Measurements from ENCODE around the gene PRDM1. TPM values are rescaled to one million over a fixed set of nuclear protein-coding genes. Genes with fewer than 3 reads are reported as not detected.

Gene PRDM1
- polyA plus RNA-seq, 1 of the 3 experiments (the other 2 are of a cell fraction) = 4.0 TPM

- CTCF ChIA-PET = interaction anchor here (0.9 kb wide), 1 partner anchor 9 kb away, joined by 3 read pairs; no protein-coding TSS in a partner anchor
- H2AFZ ChIP-seq (ENCODE audit: low read depth) = no peak overlapping the region; the same call in 1 of the 2 replicates
- H3K27me3 ChIP-seq (ENCODE audit: insufficient read depth) = no peaks in the 10 kb centered on the region
- POLR2A ChIA-PET = no interaction called here
- peaks cover 12 to 24% of the 10 kb centered on the region in 2 experiments for H3K36me3 ChIP-seq (replicated peaks in 1 of 2; ENCODE audit: control insufficient read depth in 1 of 2, insufficient read depth in 2 of 2, low read length in 1 of 2)
- H3K4me2 ChIP-seq = peak overlapping the region; percentile 67; the same call in 1 of the 2 replicates
- TF ChIP-seq USF2 (IDR thresholded peaks at IDR 0.05; ENCODE audit: borderline replicate concordance, low read depth, low read length) (no peak), TCF12 (IDR thresholded peaks at IDR 0.05) (no peak), TAF1 (IDR thresholded peaks at IDR 0.05; ENCODE audit: borderline replicate concordance, low read depth, low read length) (no peak), MXI1 (IDR thresholded peaks at IDR 0.05; ENCODE audit: low read depth, low read length) (no peak), PBX3 (IDR thresholded peaks at IDR 0.05) (no peak), EP300 (IDR thresholded peaks at IDR 0.05; ENCODE audit: borderline replicate concordance in 1 of 2, low read depth in 1 of 2, low read length in 1 of 2) (no peak), POLR2AphosphoS5 (IDR thresholded peaks at IDR 0.05; ENCODE audit: low read depth, low read length) (no peak), NFIC (IDR thresholded peaks at IDR 0.05; ENCODE audit: borderline replicate concordance) (no peak), FOXM1 (IDR thresholded peaks at IDR 0.05; ENCODE audit: low read depth) (no peak), NRF1 (IDR thresholded peaks at IDR 0.05; ENCODE audit: low read depth, low read length) (no peak), ZBTB33 (IDR thresholded peaks at IDR 0.05; ENCODE audit: borderline replicate concordance, low read depth) (no peak), GABPA (IDR thresholded peaks at IDR 0.05; ENCODE audit: low read depth) (no peak), FOXJ3 (CRISPR knock-in tag; IDR thresholded peaks at IDR 0.05) (no peak)
- no peak for DNase-seq
- 83% methylated on average over 7 of the region's 7 CpGs for WGBS (ENCODE audit: low lambda C conversion rate)
- no peaks in the 10 kb centered on the region for H3K9me3 ChIP-seq
- no peaks in the 10 kb centered on the region for H3K79me2 ChIP-seq (ENCODE audit: insufficient read depth)
- no peaks in the 10 kb centered on the region for H3K9me2 ChIP-seq
- H3K27ac ChIP-seq (ENCODE audit: low read depth in 2 of 2, low read length in 1 of 2) = peak overlapping the region in 1 of 2 experiments; percentile 7; a peak in 1 of 4 replicates
- peaks cover 0 to 3% of the 10 kb centered on the region in 2 experiments; a peak in 2 of 4 replicates for H3K4me1 ChIP-seq (ENCODE audit: control insufficient read depth in 1 of 2, insufficient read depth in 2 of 2, low read depth in 1 of 2, low read length in 1 of 2)
- H3K9ac ChIP-seq = no peak overlapping the region
- no peaks in the 10 kb centered on the region for H4K20me1 ChIP-seq (ENCODE audit: insufficient read depth)
- H3F3A ChIP-seq (replicated peaks; ENCODE audit: insufficient read depth) = peaks cover 4% of the 10 kb centered on the region
- no peak overlapping the region for H3K4me3 ChIP-seq (ENCODE audit: low read depth in 2 of 2, low read length in 1 of 2)
Observed at GRCh38 chr6:106099235-106099537, 13.1 kb downstream of the PRDM1 start.

GRCh38 chr6:106100755-106101154 lies 14.6 kb downstream of the PRDM1 start:
- CTCF ChIA-PET = interaction anchor here (1.1 kb wide), 1 partner anchor 108 kb away, joined by 3 read pairs; no protein-coding TSS in a partner anchor
- peaks cover 0 to 3% of the 10 kb centered on the region in 2 experiments; a peak in 2 of 4 replicates for H3K4me1 ChIP-seq (ENCODE audit: control insufficient read depth in 1 of 2, insufficient read depth in 2 of 2, low read depth in 1 of 2, low read length in 1 of 2)
- no peaks in the 10 kb centered on the region for H4K20me1 ChIP-seq (ENCODE audit: insufficient read depth)
- H2AFZ ChIP-seq (ENCODE audit: low read depth) = no peak overlapping the region
- H3K9ac ChIP-seq = no peak overlapping the region
- peaks cover 23 to 26% of the 10 kb centered on the region in 2 experiments for H3K36me3 ChIP-seq (replicated peaks in 1 of 2; ENCODE audit: control insufficient read depth in 1 of 2, insufficient read depth in 2 of 2, low read length in 1 of 2)
- 94% methylated on average over 8 of the region's 9 CpGs for WGBS (ENCODE audit: low lambda C conversion rate)
- no peaks in the 10 kb centered on the region for H3K79me2 ChIP-seq (ENCODE audit: insufficient read depth)
- H3K9me2 ChIP-seq = no peaks in the 10 kb centered on the region
- no peak overlapping the region for H3K27ac ChIP-seq (ENCODE audit: low read depth in 2 of 2, low read length in 1 of 2)
- POLR2A ChIA-PET = no interaction called here
- DNase-seq = no peak
- H3F3A ChIP-seq (replicated peaks; ENCODE audit: insufficient read depth) = peaks cover 4% of the 10 kb centered on the region
- no peak overlapping the region for H3K4me3 ChIP-seq (ENCODE audit: low read depth in 2 of 2, low read length in 1 of 2)
- no peaks in the 10 kb centered on the region for H3K9me3 ChIP-seq
- H3K27me3 ChIP-seq (ENCODE audit: insufficient read depth) = no peaks in the 10 kb centered on the region
- H3K4me2 ChIP-seq = no peak overlapping the region
- TF ChIP-seq TCF12 (IDR thresholded peaks at IDR 0.05) (no peak), RXRA (IDR thresholded peaks at IDR 0.05; ENCODE audit: borderline replicate concordance, low read depth) (no peak), SIN3A (IDR thresholded peaks at IDR 0.05; ENCODE audit: borderline replicate concordance, low read depth, low read length) (no peak), YY1 (IDR thresholded peaks at IDR 0.05; ENCODE audit: low read depth) (no peak), MAX (IDR thresholded peaks at IDR 0.05; ENCODE audit: low read depth) (no peak), FOSL2 (IDR thresholded peaks at IDR 0.05; ENCODE audit: borderline replicate concordance, low read depth) (no peak), FOXM1 (IDR thresholded peaks at IDR 0.05; ENCODE audit: low read depth) (no peak), IRF3 (IDR thresholded peaks at IDR 0.05; ENCODE audit: low read depth, low read length) (no peak), SMC3 (IDR thresholded peaks at IDR 0.05; ENCODE audit: low read depth, low read length) (no peak), USF1 (IDR thresholded peaks at IDR 0.05; ENCODE audit: borderline replicate concordance, low read depth) (no peak), PBX3 (IDR thresholded peaks at IDR 0.05) (no peak), NRF1 (IDR thresholded peaks at IDR 0.05; ENCODE audit: low read depth, low read length) (no peak)

All from SK-N-SH (cell line).